ENCODE measurements around the gene SLC25A33. TPM values are rescaled to one million over a fixed set of nuclear protein-coding genes. Genes with fewer than 3 reads are reported as not detected.
"Not testable (repeated sequence)": the region's sequence is repeated elsewhere in the genome, so short reads cannot be mapped to it uniquely, and the experiment has no call there.

The SLC25A33 gene
- total RNA-seq, 1 experiment from 2014 or later, result 11.2 TPM

- no peak for DNase-seq (ENCODE audit: low read depth)
Measured at GRCh38 chr1:9618909-9619679, 79.8 kb downstream of the SLC25A33 start.

GRCh38 chr1:9621032-9621431 lies 81.8 kb downstream of the SLC25A33 start:
- no peak for DNase-seq (ENCODE audit: low read depth)

GRCh38 chr1:9624081-9624480 lies 84.8 kb downstream of the SLC25A33 start:
- no peak for DNase-seq (ENCODE audit: low read depth)

- DNase-seq (ENCODE audit: low read depth), result not testable (repeated sequence)
Measured at GRCh38 chr1:9625030-9625429, 85.8 kb downstream of the SLC25A33 start.

- DNase-seq (ENCODE audit: low read depth), result no peak
Measured at GRCh38 chr1:9626201-9626608, 86.9 kb downstream of the SLC25A33 start.

GRCh38 chr1:9628541-9629444 lies 89.5 kb downstream of the SLC25A33 start:
- no peak for DNase-seq (ENCODE audit: low read depth)

- DNase-seq (ENCODE audit: low read depth), result no peak
Measured at GRCh38 chr1:9629445-9630201, 90.4 kb downstream of the SLC25A33 start.

- DNase-seq (ENCODE audit: low read depth), result no peak
Measured at GRCh38 chr1:9630331-9631111, 91.3 kb downstream of the SLC25A33 start.

GRCh38 chr1:9631613-9632012 lies 92.3 kb downstream of the SLC25A33 start:
- no peak for DNase-seq (ENCODE audit: low read depth)

GRCh38 chr1:9633493-9633892 lies 94.2 kb downstream of the SLC25A33 start:
- no peak for DNase-seq (ENCODE audit: low read depth)

- no peak for DNase-seq (ENCODE audit: low read depth)
Measured at GRCh38 chr1:9634582-9634981, 95.3 kb downstream of the SLC25A33 start.

Other genes starting within 250 kb of the SLC25A33 start
- 14.4 and 18.3 TPM in 2 replicates for gene SPSB1, start 246.6 kb upstream of the SLC25A33 start, total RNA-seq (2014; rRNA removed; shearing (Covaris generic))
- gene TMEM201, start 49.4 kb downstream of the SLC25A33 start, total RNA-seq (2014; rRNA removed; shearing (Covaris generic)), result 17.9 and 22.3 TPM in 2 replicates
- gene PIK3CD, start 112.3 kb downstream of the SLC25A33 start, total RNA-seq (2014; rRNA removed; shearing (Covaris generic)), result 11.6 and 15.2 TPM in 2 replicates

Measured in HT1080 (cell line).